Thoracic aorta (tissue), 2 donors: Measurements from ENCODE around the gene CARD10. TPM values are rescaled to one million over a fixed set of nuclear protein-coding genes. Genes with fewer than 3 reads are reported as not detected.

Experiments
- ATAC-seq: fragments of 150-250 bp; one replicate; pipeline ENCODE4 v1.8.0; 2017; ENCODE audit warnings: low read depth; ENCODE audit not compliant: insufficient number of reproducible peaks, low FRiP score
- DNase-seq: peaks from one replicate; pipeline ENCODE4 v3.0.0-alpha.2; 2020; ENCODE audit warnings: low spot score
- H3K27ac ChIP-seq, 2 donors: fragments of 200-600 bp; sonication (generic); 1 replicate in 1 of 2; 2 replicates in 1 of 2; pipeline ENCODE4 v1.5.1; 2016; ENCODE audit warnings: mild to moderate bottlenecking in 2 of 2, moderate library complexity in 2 of 2
- H3K27me3 ChIP-seq: fragments of 200-600 bp; sonication (generic); replicated peaks from 2 replicates; pipeline ENCODE4 v1.6.0; 2016; ENCODE audit warnings: mild to moderate bottlenecking; ENCODE audit not compliant: insufficient read depth
- H3K36me3 ChIP-seq: fragments of 200-600 bp; sonication (generic); one replicate; pipeline ENCODE4 v1.5.1; 2016
- H3K4me1 ChIP-seq, 2 donors: fragments of 200-600 bp; sonication (generic); 1 replicate in 1 of 2; 2 replicates in 1 of 2; pipeline versions ENCODE4 v1.5.1 to v1.6.0; 2016; ENCODE audit warnings: low read depth in 2 of 2, mild to moderate bottlenecking in 1 of 2; ENCODE audit not compliant: control insufficient read depth in 1 of 2
- H3K4me3 ChIP-seq: fragments of 200-600 bp; sonication (generic); 2 replicates; pipeline ENCODE4 v1.5.1; 2016; ENCODE audit warnings: mild to moderate bottlenecking
- H3K9me3 ChIP-seq: fragments of 200-600 bp; sonication (generic); 2 replicates; pipeline ENCODE4 v1.5.1; 2016
- CTCF ChIP-seq: fragments of 200-600 bp; sonication (generic); IDR thresholded peaks from one replicate; pipeline ENCODE4 v1.5.1; 2019; ENCODE audit warnings: antibody characterized with exemption
- total RNA-seq, 2 donors: library from RNA; depleted of rRNA; stranded (reverse); fragments of >200 nt; gene quantifications; one replicate each; pipeline versions ENCODE4 v1.1.0 to v1.2.3, GENCODE V29; 2016

The CARD10 gene
- total RNA-seq, 2 donors from 2014 or later, result 7.2 to 11.0 TPM

- Histone ChIP-seq H3K27ac (no peak overlapping the region), H3K9me3 (no peaks in the 10 kb centered on the region), H3K27me3 (no peaks in the 10 kb centered on the region), H3K4me3 (no peak overlapping the region), H3K36me3 (no peaks in the 10 kb centered on the region), H3K4me1 (no peaks in the 10 kb centered on the region)
- TF ChIP-seq CTCF, result no peak
- no peak for DNase-seq
- ATAC-seq, result no peak
Observed at GRCh38 chr22:37493979-37494378, 25.2 kb downstream of the CARD10 start.

DNA sequence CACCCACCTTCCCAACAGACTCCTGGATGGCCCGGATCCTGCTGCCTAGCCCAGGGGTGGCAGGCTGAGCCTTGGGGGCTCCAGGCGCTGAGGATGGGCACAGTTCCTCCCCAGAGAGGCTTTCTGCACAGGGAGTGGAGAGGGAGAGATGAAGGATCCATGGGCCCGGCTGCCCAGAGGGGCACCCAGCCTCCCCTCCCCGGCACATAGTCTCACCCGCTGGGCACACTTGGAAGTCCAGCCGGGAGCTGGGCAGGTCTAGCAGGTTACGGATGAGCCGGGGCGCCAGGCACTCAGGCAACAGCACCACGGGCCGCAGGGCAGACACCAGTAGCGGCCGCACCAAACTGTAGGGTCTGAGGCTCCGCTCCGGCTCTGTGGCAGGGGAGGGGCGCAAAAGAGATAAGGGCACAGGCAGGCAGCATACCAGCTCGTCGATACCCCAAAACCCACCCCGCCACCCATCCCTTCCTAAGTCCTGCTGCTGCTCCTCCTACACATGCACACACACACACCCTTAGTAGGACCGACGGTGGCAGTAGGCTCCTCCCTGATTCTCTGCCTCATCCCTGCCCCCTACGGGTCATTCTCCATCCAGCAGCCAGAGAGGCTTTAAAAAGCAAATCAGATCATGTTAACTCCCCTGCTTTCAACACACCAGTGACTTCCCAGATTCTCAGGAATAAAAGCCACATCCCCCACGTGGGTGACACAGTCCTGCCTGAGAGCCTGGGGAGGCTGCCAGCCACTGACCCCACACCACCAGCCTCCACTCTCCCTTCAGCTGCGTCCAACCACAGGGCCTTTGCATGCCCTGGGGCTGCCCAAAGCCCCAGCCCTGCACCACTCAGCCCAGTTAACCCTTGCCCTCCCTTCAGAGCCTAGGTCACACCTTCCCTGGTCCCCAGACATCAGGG, 26.5 kb downstream of the CARD10 start:
- ATAC-seq (no peak), DNase-seq (no peak)
- Histone ChIP-seq H3K27ac (no peak overlapping the region), H3K4me1 (no peaks in the 10 kb centered on the region), H3K27me3 (no peaks in the 10 kb centered on the region), H3K4me3 (no peak overlapping the region), H3K36me3 (no peaks in the 10 kb centered on the region), H3K9me3 (no peaks in the 10 kb centered on the region)
- no peak for TF ChIP-seq CTCF

- TF ChIP-seq CTCF, result no peak
- DNase-seq (no peak), ATAC-seq (no peak)
- H3K4me1 ChIP-seq, result no peaks in the 10 kb centered on the region
- H3K9me3 ChIP-seq, result no peaks in the 10 kb centered on the region
- no peaks in the 10 kb centered on the region for H3K27me3 ChIP-seq
- no peaks in the 10 kb centered on the region for H3K36me3 ChIP-seq
- no peak overlapping the region for H3K27ac ChIP-seq
- no peak overlapping the region for H3K4me3 ChIP-seq
Observed at GRCh38 chr22:37491559-37492427, 27.4 kb downstream of the CARD10 start.

GRCh38 chr22:37491106-37491505, 28.1 kb downstream of the CARD10 start:
- Histone ChIP-seq H3K9me3 (no peaks in the 10 kb centered on the region), H3K27me3 (no peaks in the 10 kb centered on the region), H3K4me1 (peaks cover 0 to 5% of the 10 kb centered on the region in 2 donors), H3K4me3 (no peak overlapping the region), H3K27ac (no peak overlapping the region), H3K36me3 (no peaks in the 10 kb centered on the region)
- TF ChIP-seq CTCF, result no peak
- ATAC-seq, result no peak
- DNase-seq, result no peak

DNA sequence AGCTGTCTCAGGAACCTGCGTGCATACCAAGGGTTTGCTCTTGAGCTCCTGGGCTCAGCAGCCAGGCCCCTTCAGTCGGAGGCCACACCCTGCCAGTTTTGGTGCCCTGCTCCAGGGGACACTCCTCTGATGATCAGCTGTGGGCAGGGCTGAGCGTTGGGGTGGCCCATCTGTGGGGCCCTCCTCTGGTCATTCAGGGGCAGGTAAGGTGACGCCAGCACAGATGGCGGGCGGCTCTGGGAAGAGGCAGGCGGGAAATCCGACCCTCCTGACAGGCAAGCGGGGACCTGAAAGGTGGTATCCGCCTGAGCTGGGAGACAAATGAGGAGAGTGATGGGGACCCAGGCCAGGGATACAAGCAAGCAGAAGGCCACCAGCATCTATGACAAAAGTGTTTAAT, 29.2 kb downstream of the CARD10 start:
- H3K27me3 ChIP-seq, result no peaks in the 10 kb centered on the region
- no peaks in the 10 kb centered on the region for H3K36me3 ChIP-seq
- H3K4me3 ChIP-seq, result no peak overlapping the region
- no peak overlapping the region for H3K27ac ChIP-seq
- no peak for ATAC-seq
- TF ChIP-seq CTCF, result no peak
- no peaks in the 10 kb centered on the region for H3K9me3 ChIP-seq
- no peak for DNase-seq
- H3K4me1 ChIP-seq, result peaks cover 0 to 7% of the 10 kb centered on the region in 2 donors
